ENCODE measurements around the gene MYCN.
A peak's percentile ranks its signal among the peaks of the same experiment; 100 is the strongest.

MYCN gene

GRCh38 chr2:15976354-15976753 lies 36.0 kb downstream of the MYCN start:
- no peak for DNase-seq (ENCODE audit: low spot score)

- no peak for DNase-seq (ENCODE audit: low spot score)
Observed at GRCh38 chr2:15979051-15979758, 38.9 kb downstream of the MYCN start.

GRCh38 chr2:15979759-15980604 lies 39.6 kb downstream of the MYCN start:
- no peak for DNase-seq (ENCODE audit: low spot score)

- no peak for DNase-seq (ENCODE audit: low spot score)
Observed at GRCh38 chr2:15980605-15981098, 40.3 kb downstream of the MYCN start.

GRCh38 chr2:15981646-15982045 lies 41.3 kb downstream of the MYCN start:
- DNase-seq (ENCODE audit: low spot score) = no peak

GRCh38 chr2:15982285-15983044 lies 42.1 kb downstream of the MYCN start:
- DNase-seq (ENCODE audit: low spot score) = no peak

GRCh38 chr2:15983496-15983895 lies 43.1 kb downstream of the MYCN start:
- DNase-seq (ENCODE audit: low spot score) = no peak

- DNase-seq (ENCODE audit: low spot score) = peak; percentile 79
Observed at GRCh38 chr2:15984368-15985255, 44.3 kb downstream of the MYCN start.

- no peak for DNase-seq (ENCODE audit: low spot score)
Observed at GRCh38 chr2:15985531-15985930, 45.2 kb downstream of the MYCN start.

GRCh38 chr2:15986068-15986560 lies 45.8 kb downstream of the MYCN start:
- DNase-seq (ENCODE audit: low spot score) = no peak

- DNase-seq (ENCODE audit: low spot score) = no peak
Observed at GRCh38 chr2:15986644-15987043, 46.3 kb downstream of the MYCN start.

- no peak for DNase-seq (ENCODE audit: low spot score)
Observed at GRCh38 chr2:15988733-15989132, 48.4 kb downstream of the MYCN start.

GRCh38 chr2:15989559-15989958 lies 49.2 kb downstream of the MYCN start:
- no peak for DNase-seq (ENCODE audit: low spot score)

- DNase-seq (ENCODE audit: low spot score) = no peak
Observed at GRCh38 chr2:15990151-15991101, 50.1 kb downstream of the MYCN start.

- no peak for DNase-seq (ENCODE audit: low spot score)
Observed at GRCh38 chr2:15991231-15991630, 50.9 kb downstream of the MYCN start.

GRCh38 chr2:15992457-15993231 lies 52.3 kb downstream of the MYCN start:
- DNase-seq (ENCODE audit: low spot score) = no peak

GRCh38 chr2:15993232-15993610 lies 52.9 kb downstream of the MYCN start:
- DNase-seq (ENCODE audit: low spot score) = no peak

- no peak for DNase-seq (ENCODE audit: low spot score)
Observed at GRCh38 chr2:15993666-15994065, 53.3 kb downstream of the MYCN start.

GRCh38 chr2:15995603-15996002 lies 55.3 kb downstream of the MYCN start:
- no peak for DNase-seq (ENCODE audit: low spot score)
